Type B pancreatic cell (in vitro differentiated cells): ENCODE results near the gene ERLIN1. TPM values are rescaled to one million over a fixed set of nuclear protein-coding genes. Genes with fewer than 3 reads are reported as not detected.

Experiments
- DNase-seq: peaks from one replicate; pipeline ENCODE4 v3.0.0; 2021; ENCODE audit warnings: mixed read lengths; ENCODE audit not compliant: unreplicated experiment; ENCODE audit errors: extremely low spot score
- H3K27ac Mint-ChIP-seq: 2 replicates; pipeline ENCODE4 v1.8.0; 2021; ENCODE audit warnings: mild to moderate bottlenecking, mixed read lengths
- H3K27me3 Mint-ChIP-seq: 2 replicates; pipeline ENCODE4 v1.8.0; 2021; ENCODE audit warnings: mixed read lengths
- H3K36me3 Mint-ChIP-seq: 2 replicates; pipeline ENCODE4 v1.8.0; 2021; ENCODE audit warnings: mixed read lengths
- H3K4me1 Mint-ChIP-seq: one replicate; pipeline ENCODE4 v1.8.0; 2021; ENCODE audit warnings: mixed read lengths; ENCODE audit not compliant: unreplicated experiment
- H3K4me3 Mint-ChIP-seq: 2 replicates; pipeline ENCODE4 v1.8.0; 2021; ENCODE audit warnings: mild to moderate bottlenecking, mixed read lengths
- H3K9me3 Mint-ChIP-seq: 2 replicates; pipeline ENCODE4 v1.8.0; 2021; ENCODE audit warnings: mixed read lengths
- CTCF ChIP-seq: fragments of 200-600 bp; sonication (generic); conservative IDR thresholded peaks from 2 replicates; pipeline ENCODE4 v1.5.0; 2021; ENCODE audit warnings: antibody characterized with exemption, mild to moderate bottlenecking
- total RNA-seq: library from RNA; stranded (reverse); gene quantifications from 2 replicates; pipeline ENCODE4 v1.2.1, GENCODE V29; 2021; ENCODE audit warnings: low replicate concordance

Gene ERLIN1
- total RNA-seq, 1 donor from 2014 or later: 37.1 TPM

- Mint-ChIP-seq H3K4me1 (no peaks in the 10 kb centered on the region), H3K4me3 (no peak overlapping the region), H3K9me3 (peaks cover 8% of the 10 kb centered on the region), H3K27me3 (no peaks in the 10 kb centered on the region), H3K27ac (no peak overlapping the region), H3K36me3 (peaks cover 30% of the 10 kb centered on the region)
- no peak for DNase-seq
- TF ChIP-seq CTCF: no peak
These were observed 13.5 kb downstream of the ERLIN1 start for GRCh38 chr10:100172349-100172748.

DNA sequence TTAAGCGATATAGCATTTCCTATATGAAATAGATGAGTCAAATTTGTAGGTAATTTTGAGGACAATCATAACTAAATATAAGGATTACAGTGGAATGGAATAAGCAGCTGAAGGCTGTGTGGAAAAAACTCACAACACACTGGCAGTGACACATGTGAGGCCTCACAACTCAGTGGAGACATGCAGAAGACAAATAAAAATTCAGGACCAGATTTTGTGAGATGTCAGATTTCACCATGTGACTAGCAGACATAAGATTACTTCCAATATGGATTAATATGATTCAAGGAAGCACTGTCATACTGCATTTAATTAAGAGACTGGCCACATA lies 17.6 kb downstream of the ERLIN1 start:
- TF ChIP-seq CTCF: no peak
- no peaks in the 10 kb centered on the region for H3K4me1 Mint-ChIP-seq
- H3K27me3 Mint-ChIP-seq: no peaks in the 10 kb centered on the region
- DNase-seq: no peak
- peaks cover 8% of the 10 kb centered on the region for H3K9me3 Mint-ChIP-seq
- H3K36me3 Mint-ChIP-seq: peaks cover 26% of the 10 kb centered on the region
- H3K4me3 Mint-ChIP-seq: no peak overlapping the region
- H3K27ac Mint-ChIP-seq: no peak overlapping the region

- Mint-ChIP-seq H3K4me1 (no peaks in the 10 kb centered on the region), H3K27me3 (no peaks in the 10 kb centered on the region), H3K36me3 (peaks cover 23% of the 10 kb centered on the region), H3K4me3 (no peak overlapping the region), H3K27ac (no peak overlapping the region), H3K9me3 (peaks cover 6% of the 10 kb centered on the region)
- DNase-seq: no peak
- TF ChIP-seq CTCF: no peak
These were observed 18.1 kb downstream of the ERLIN1 start for GRCh38 chr10:100167553-100168312.

GRCh38 chr10:100163704-100164621 lies 21.9 kb downstream of the ERLIN1 start:
- DNase-seq: no peak
- no peak overlapping the region for H3K27ac Mint-ChIP-seq
- TF ChIP-seq CTCF: no peak
- no peaks in the 10 kb centered on the region for H3K4me1 Mint-ChIP-seq
- H3K27me3 Mint-ChIP-seq: no peaks in the 10 kb centered on the region
- H3K36me3 Mint-ChIP-seq: peaks cover 23% of the 10 kb centered on the region
- H3K9me3 Mint-ChIP-seq: no peaks in the 10 kb centered on the region
- H3K4me3 Mint-ChIP-seq: no peak overlapping the region

DNA sequence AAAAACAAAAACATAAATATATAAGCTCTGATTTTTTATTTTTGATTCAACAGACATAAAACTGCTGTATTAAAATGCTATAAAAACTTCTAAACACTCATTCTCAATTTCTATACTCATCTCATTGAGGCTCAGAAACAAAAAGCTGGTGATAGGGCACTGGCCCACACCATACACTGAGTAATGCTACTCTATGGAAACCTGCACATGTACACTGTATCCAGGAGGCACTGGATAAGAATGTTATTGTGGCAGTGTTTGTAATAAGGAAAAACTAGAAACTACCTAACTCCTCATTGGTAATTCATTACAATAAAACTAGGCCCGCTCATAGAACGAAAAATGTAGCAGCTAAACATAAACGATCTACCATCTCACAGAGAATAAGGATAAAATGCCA lies 23.1 kb downstream of the ERLIN1 start:
- no peak overlapping the region for H3K27ac Mint-ChIP-seq
- peaks cover 27% of the 10 kb centered on the region for H3K36me3 Mint-ChIP-seq
- no peak overlapping the region for H3K4me3 Mint-ChIP-seq
- H3K27me3 Mint-ChIP-seq: no peaks in the 10 kb centered on the region
- DNase-seq: no peak
- no peaks in the 10 kb centered on the region for H3K9me3 Mint-ChIP-seq
- H3K4me1 Mint-ChIP-seq: no peaks in the 10 kb centered on the region
- no peak for TF ChIP-seq CTCF
